ENCODE measurements around the gene TESK1. TPM values are rescaled to one million over a fixed set of nuclear protein-coding genes. Genes with fewer than 3 reads are reported as not detected.
A peak's percentile ranks its signal among the peaks of the same experiment; 100 is the strongest.

Gene TESK1
- total RNA-seq, 1 donor from 2014 or later: 47.6 TPM

DNA sequence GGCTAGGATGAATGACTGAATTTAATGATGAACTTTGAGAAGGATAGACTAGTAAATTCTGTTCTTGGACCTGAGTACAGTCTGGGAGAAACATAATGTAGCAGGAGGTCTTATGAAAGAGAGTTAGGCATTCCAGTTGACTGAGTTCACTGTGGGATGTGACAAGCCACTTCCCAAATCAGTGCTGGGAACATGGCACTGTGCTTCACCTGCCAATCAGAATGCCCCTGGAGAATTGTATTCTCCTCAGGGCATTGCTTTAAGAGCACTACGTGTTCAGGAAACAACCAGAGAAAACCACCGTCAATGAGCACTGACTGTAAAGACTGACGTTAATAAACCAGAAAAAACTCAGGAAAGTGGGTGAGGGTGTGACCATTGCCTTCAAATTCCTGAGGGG, 54.3 kb downstream of the TESK1 start:
- Mint-ChIP-seq H3K27me3 (ENCODE audit: low read depth) (peaks cover 9% of the 10 kb centered on the region), H3K4me1 (peaks cover 62% of the 10 kb centered on the region), H3K9me3 (peaks cover 3% of the 10 kb centered on the region), H3K36me3 (ENCODE audit: low read depth) (peaks cover 10% of the 10 kb centered on the region), H3K27ac (ENCODE audit: unreplicated experiment) (no peak overlapping the region), H3K4me3 (peak overlapping the region; percentile 88)
- TF ChIP-seq, protein P1, sequence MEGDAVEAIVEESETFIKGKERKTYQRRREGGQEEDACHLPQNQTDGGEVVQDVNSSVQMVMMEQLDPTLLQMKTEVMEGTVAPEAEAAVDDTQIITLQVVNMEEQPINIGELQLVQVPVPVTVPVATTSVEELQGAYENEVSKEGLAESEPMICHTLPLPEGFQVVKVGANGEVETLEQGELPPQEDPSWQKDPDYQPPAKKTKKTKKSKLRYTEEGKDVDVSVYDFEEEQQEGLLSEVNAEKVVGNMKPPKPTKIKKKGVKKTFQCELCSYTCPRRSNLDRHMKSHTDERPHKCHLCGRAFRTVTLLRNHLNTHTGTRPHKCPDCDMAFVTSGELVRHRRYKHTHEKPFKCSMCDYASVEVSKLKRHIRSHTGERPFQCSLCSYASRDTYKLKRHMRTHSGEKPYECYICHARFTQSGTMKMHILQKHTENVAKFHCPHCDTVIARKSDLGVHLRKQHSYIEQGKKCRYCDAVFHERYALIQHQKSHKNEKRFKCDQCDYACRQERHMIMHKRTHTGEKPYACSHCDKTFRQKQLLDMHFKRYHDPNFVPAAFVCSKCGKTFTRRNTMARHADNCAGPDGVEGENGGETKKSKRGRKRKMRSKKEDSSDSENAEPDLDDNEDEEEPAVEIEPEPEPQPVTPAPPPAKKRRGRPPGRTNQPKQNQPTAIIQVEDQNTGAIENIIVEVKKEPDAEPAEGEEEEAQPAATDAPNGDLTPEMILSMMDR (conservative IDR thresholded peaks at IDR 0.05): no peak
- DNase-seq (ENCODE audit: low read depth, low spot score): no peak

Small RNA genes lying within 50 kb of the gene (microRNA-seq; reads per million reads assigned to microRNA genes)
- gene MIR4667: 3.0 reads per million

Other genes with a start within 250 kb of the TESK1 start
- gene RUSC2, start 115.2 kb upstream of the TESK1 start, total RNA-seq: 17.4 and 20.1 TPM in 2 replicates
- gene CD72, start 13.2 kb downstream of the TESK1 start, total RNA-seq: 1.4 and 2.0 TPM in 2 replicates
- 0.33 TPM in 1 of 2 replicates, not detected in the other for gene SIT1, start 45.7 kb downstream of the TESK1 start, total RNA-seq
- 14,026 and 17,379 TPM in 2 replicates for gene RMRP, start 52.8 kb downstream of the TESK1 start, total RNA-seq
- gene CCDC107, start 53.0 kb downstream of the TESK1 start, total RNA-seq: 15.4 and 17.2 TPM in 2 replicates
- gene ARHGEF39, start 59.9 kb downstream of the TESK1 start, total RNA-seq: 27.2 and 28.0 TPM in 2 replicates
- 0.45 and 0.63 TPM in 2 replicates for gene CA9, start 68.7 kb downstream of the TESK1 start, total RNA-seq
- gene TPM2, start 84.7 kb downstream of the TESK1 start, total RNA-seq: 159 and 168 TPM in 2 replicates
- 123 and 141 TPM in 2 replicates for gene TLN1, start 126.9 kb downstream of the TESK1 start, total RNA-seq
- gene CREB3, start 127.4 kb downstream of the TESK1 start, total RNA-seq: 35.3 and 35.9 TPM in 2 replicates
- gene GBA2, start 144.0 kb downstream of the TESK1 start, total RNA-seq: 84.9 and 95.9 TPM in 2 replicates
- 34.7 and 34.9 TPM in 2 replicates for gene RGP1, start 144.0 kb downstream of the TESK1 start, total RNA-seq
- not detected in 2 replicates for gene MSMP, start 149.0 kb downstream of the TESK1 start, total RNA-seq
- gene NPR2, start 186.3 kb downstream of the TESK1 start, total RNA-seq: 26.9 and 27.6 TPM in 2 replicates
- gene SPAG8, start 207.0 kb downstream of the TESK1 start, total RNA-seq: 1.4 TPM in 2 replicates
- gene HINT2, start 209.8 kb downstream of the TESK1 start, total RNA-seq: 54.1 and 60.1 TPM in 2 replicates
- 0.19 and 0.43 TPM in 2 replicates for gene FAM221B, start 223.5 kb downstream of the TESK1 start, total RNA-seq
- gene TMEM8B, start 224.0 kb downstream of the TESK1 start, total RNA-seq: 23.9 and 26.5 TPM in 2 replicates